Measurements from ENCODE around the gene KLHL11. TPM values are rescaled to one million over a fixed set of nuclear protein-coding genes. Genes with fewer than 3 reads are reported as not detected.

Gene KLHL11
- total and polyA plus RNA-seq, 2 experiments from 2014 or later = 8.7 to 25.5 TPM

DNA sequence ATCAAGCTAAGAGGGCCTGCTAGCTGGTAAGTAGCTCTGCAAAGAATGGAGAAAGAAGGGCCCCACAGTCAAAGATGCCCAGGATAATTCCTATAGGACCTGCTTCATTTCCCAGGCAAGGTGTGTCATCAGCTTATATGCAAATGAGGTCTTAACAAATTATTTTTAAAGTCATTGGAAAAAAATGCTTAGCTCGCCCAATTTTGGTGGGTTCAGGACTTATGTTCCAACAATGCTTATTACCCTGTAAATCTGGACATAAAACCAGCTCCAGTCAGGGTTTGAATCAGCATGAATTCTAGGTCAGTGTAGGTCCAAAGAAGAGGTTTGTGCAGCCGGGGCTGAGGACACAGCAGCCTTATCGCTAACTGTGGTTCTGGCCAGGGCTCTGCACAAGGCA is 28.2 kb upstream of the KLHL11 start (continued):
- TF ChIP-seq, protein P1, sequence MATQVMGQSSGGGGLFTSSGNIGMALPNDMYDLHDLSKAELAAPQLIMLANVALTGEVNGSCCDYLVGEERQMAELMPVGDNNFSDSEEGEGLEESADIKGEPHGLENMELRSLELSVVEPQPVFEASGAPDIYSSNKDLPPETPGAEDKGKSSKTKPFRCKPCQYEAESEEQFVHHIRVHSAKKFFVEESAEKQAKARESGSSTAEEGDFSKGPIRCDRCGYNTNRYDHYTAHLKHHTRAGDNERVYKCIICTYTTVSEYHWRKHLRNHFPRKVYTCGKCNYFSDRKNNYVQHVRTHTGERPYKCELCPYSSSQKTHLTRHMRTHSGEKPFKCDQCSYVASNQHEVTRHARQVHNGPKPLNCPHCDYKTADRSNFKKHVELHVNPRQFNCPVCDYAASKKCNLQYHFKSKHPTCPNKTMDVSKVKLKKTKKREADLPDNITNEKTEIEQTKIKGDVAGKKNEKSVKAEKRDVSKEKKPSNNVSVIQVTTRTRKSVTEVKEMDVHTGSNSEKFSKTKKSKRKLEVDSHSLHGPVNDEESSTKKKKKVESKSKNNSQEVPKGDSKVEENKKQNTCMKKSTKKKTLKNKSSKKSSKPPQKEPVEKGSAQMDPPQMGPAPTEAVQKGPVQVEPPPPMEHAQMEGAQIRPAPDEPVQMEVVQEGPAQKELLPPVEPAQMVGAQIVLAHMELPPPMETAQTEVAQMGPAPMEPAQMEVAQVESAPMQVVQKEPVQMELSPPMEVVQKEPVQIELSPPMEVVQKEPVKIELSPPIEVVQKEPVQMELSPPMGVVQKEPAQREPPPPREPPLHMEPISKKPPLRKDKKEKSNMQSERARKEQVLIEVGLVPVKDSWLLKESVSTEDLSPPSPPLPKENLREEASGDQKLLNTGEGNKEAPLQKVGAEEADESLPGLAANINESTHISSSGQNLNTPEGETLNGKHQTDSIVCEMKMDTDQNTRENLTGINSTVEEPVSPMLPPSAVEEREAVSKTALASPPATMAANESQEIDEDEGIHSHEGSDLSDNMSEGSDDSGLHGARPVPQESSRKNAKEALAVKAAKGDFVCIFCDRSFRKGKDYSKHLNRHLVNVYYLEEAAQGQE (IDR thresholded peaks at IDR 0.05; ENCODE audit: unreplicated experiment) = no peak
- no peak for TF ChIP-seq ZNF114 (CRISPR knock-in tag; IDR thresholded peaks at IDR 0.05)

DNA sequence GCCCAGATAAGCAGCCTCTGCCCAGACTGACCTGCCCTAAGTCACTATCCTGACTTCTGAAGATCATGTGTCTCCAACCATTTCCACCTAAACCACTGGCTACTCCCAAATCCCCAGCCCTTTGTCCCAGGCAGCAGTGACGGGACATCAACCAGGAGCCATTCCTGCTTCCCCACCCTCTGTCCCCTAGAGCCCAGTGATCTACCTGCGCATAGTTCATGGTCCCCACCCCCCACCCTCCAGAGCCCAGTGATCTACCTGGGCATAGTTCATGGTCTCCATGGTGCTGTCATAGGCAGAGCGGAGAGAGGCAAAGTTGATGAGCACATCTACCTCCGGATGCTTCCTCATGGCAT is 26.8 kb upstream of the KLHL11 start:
- no peak for DNase-seq (ENCODE audit: low spot score)
- Histone ChIP-seq H3K27me3 (ENCODE audit: insufficient read depth) (no peaks in the 10 kb centered on the region), H4K20me1 (replicated peaks; ENCODE audit: insufficient read depth) (peaks cover 37% of the 10 kb centered on the region), H2AFZ (no peak overlapping the region), H3F3A (replicated peaks; ENCODE audit: low read depth) (peaks cover 36% of the 10 kb centered on the region), H3K4me1 (ENCODE audit: insufficient read depth) (no peaks in the 10 kb centered on the region), H3K9me2 (ENCODE audit: insufficient read depth) (no peaks in the 10 kb centered on the region), H3K27ac (ENCODE audit: low read depth) (no peak overlapping the region), H3K79me2 (replicated peaks; ENCODE audit: insufficient read depth) (peaks cover 25% of the 10 kb centered on the region), H3K4me3 (no peak overlapping the region), H3K36me3 (ENCODE audit: insufficient read depth) (peaks cover 83% of the 10 kb centered on the region), H3K4me2 (no peak overlapping the region)
- peaks cover 4% of the 10 kb centered on the region for H3K27me3 Mint-ChIP-seq (ENCODE audit: insufficient read depth, low read depth, poor library complexity)
- H3K27ac Mint-ChIP-seq = peak overlapping the region; percentile 56; the same call in 1 of the 2 replicates
- no peak overlapping the region for H3K4me3 Mint-ChIP-seq
- ATAC-seq = no peak
- no peaks in the 10 kb centered on the region for H3K4me1 Mint-ChIP-seq
- H3K36me3 Mint-ChIP-seq (ENCODE audit: low read depth) = peaks cover 89% of the 10 kb centered on the region
- TF ChIP-seq STAT1 (IDR thresholded peaks at IDR 0.05; ENCODE audit: unreplicated experiment) (no peak), ZNF331 (CRISPR knock-in tag; IDR thresholded peaks at IDR 0.05; ENCODE audit: low read depth) (no peak), EZH2phosphoT487 (IDR thresholded peaks at IDR 0.05; ENCODE audit: unreplicated experiment) (no peak), POLR2AphosphoS5 (IDR thresholded peaks at IDR 0.05; ENCODE audit: low read depth) (no peak), EZH2 (IDR thresholded peaks at IDR 0.05; ENCODE audit: low read depth, unreplicated experiment) (no peak), CREB1 (CRISPR knock-in tag; IDR thresholded peaks at IDR 0.05; ENCODE audit: low read depth) (no peak), ZNF114 (CRISPR knock-in tag; IDR thresholded peaks at IDR 0.05) (no peak), JUNB (IDR thresholded peaks at IDR 0.05; ENCODE audit: unreplicated experiment) (no peak), NANOG (IDR thresholded peaks at IDR 0.05; ENCODE audit: borderline replicate concordance) (no peak)
- TF ChIP-seq, protein P2, sequence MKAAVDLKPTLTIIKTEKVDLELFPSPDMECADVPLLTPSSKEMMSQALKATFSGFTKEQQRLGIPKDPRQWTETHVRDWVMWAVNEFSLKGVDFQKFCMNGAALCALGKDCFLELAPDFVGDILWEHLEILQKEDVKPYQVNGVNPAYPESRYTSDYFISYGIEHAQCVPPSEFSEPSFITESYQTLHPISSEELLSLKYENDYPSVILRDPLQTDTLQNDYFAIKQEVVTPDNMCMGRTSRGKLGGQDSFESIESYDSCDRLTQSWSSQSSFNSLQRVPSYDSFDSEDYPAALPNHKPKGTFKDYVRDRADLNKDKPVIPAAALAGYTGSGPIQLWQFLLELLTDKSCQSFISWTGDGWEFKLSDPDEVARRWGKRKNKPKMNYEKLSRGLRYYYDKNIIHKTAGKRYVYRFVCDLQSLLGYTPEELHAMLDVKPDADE (IDR thresholded peaks at IDR 0.05) = no peak
- TF ChIP-seq, protein P3, sequence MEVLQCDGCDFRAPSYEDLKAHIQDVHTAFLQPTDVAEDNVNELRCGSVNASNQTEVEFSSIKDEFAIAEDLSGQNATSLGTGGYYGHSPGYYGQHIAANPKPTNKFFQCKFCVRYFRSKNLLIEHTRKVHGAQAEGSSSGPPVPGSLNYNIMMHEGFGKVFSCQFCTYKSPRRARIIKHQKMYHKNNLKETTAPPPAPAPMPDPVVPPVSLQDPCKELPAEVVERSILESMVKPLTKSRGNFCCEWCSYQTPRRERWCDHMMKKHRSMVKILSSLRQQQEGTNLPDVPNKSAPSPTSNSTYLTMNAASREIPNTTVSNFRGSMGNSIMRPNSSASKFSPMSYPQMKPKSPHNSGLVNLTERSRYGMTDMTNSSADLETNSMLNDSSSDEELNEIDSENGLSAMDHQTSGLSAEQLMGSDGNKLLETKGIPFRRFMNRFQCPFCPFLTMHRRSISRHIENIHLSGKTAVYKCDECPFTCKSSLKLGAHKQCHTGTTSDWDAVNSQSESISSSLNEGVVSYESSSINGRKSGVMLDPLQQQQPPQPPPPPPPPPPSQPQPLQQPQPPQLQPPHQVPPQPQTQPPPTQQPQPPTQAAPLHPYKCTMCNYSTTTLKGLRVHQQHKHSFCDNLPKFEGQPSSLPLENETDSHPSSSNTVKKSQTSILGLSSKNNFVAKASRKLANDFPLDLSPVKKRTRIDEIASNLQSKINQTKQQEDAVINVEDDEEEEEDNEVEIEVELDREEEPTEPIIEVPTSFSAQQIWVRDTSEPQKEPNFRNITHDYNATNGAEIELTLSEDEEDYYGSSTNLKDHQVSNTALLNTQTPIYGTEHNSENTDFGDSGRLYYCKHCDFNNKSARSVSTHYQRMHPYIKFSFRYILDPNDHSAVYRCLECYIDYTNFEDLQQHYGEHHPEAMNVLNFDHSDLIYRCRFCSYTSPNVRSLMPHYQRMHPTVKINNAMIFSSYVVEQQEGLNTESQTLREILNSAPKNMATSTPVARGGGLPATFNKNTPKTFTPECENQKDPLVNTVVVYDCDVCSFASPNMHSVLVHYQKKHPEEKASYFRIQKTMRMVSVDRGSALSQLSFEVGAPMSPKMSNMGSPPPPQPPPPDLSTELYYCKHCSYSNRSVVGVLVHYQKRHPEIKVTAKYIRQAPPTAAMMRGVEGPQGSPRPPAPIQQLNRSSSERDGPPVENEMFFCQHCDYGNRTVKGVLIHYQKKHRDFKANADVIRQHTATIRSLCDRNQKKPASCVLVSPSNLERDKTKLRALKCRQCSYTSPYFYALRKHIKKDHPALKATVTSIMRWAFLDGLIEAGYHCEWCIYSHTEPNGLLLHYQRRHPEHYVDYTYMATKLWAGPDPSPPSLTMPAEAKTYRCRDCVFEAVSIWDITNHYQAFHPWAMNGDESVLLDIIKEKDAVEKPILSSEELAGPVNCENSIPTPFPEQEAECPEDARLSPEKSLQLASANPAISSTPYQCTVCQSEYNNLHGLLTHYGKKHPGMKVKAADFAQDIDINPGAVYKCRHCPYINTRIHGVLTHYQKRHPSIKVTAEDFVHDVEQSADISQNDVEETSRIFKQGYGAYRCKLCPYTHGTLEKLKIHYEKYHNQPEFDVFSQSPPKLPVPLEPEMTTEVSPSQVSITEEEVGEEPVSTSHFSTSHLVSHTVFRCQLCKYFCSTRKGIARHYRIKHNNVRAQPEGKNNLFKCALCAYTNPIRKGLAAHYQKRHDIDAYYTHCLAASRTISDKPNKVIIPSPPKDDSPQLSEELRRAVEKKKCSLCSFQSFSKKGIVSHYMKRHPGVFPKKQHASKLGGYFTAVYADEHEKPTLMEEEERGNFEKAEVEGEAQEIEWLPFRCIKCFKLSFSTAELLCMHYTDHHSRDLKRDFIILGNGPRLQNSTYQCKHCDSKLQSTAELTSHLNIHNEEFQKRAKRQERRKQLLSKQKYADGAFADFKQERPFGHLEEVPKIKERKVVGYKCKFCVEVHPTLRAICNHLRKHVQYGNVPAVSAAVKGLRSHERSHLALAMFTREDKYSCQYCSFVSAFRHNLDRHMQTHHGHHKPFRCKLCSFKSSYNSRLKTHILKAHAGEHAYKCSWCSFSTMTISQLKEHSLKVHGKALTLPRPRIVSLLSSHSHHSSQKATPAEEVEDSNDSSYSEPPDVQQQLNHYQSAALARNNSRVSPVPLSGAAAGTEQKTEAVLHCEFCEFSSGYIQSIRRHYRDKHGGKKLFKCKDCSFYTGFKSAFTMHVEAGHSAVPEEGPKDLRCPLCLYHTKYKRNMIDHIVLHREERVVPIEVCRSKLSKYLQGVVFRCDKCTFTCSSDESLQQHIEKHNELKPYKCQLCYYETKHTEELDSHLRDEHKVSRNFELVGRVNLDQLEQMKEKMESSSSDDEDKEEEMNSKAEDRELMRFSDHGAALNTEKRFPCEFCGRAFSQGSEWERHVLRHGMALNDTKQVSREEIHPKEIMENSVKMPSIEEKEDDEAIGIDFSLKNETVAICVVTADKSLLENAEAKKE (CRISPR knock-in tag; IDR thresholded peaks at IDR 0.05) = no peak
- TF ChIP-seq, protein P4, sequence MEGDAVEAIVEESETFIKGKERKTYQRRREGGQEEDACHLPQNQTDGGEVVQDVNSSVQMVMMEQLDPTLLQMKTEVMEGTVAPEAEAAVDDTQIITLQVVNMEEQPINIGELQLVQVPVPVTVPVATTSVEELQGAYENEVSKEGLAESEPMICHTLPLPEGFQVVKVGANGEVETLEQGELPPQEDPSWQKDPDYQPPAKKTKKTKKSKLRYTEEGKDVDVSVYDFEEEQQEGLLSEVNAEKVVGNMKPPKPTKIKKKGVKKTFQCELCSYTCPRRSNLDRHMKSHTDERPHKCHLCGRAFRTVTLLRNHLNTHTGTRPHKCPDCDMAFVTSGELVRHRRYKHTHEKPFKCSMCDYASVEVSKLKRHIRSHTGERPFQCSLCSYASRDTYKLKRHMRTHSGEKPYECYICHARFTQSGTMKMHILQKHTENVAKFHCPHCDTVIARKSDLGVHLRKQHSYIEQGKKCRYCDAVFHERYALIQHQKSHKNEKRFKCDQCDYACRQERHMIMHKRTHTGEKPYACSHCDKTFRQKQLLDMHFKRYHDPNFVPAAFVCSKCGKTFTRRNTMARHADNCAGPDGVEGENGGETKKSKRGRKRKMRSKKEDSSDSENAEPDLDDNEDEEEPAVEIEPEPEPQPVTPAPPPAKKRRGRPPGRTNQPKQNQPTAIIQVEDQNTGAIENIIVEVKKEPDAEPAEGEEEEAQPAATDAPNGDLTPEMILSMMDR (conservative IDR thresholded peaks at IDR 0.05; ENCODE audit: low read depth in 2 of 2) = no peak
- H3K9me3 Mint-ChIP-seq = no peaks in the 10 kb centered on the region; the same call in 2 of the 3 replicates
